GM23338 (cell line): ENCODE measurements around the gene PPFIA2. TPM values are rescaled to one million over a fixed set of nuclear protein-coding genes. Genes with fewer than 3 reads are reported as not detected.

Source experiments
- ATAC-seq: fragments of 200-7000 bp; cut with Tn5 transposase; 3 replicates; pipeline ENCODE4 v1.9.1; 2020
- DNase-seq: peaks from one replicate; pipeline ENCODE4 v3.0.0-alpha.2; 2015; ENCODE audit warnings: low spot score
- H2AFZ ChIP-seq: fragments of 200-600 bp; sonication (generic); 2 replicates; pipeline ENCODE4 v1.8.0; 2016; ENCODE audit warnings: antibody characterized with exemption, mild to moderate bottlenecking, moderate library complexity
- H3F3A ChIP-seq: fragments of 200-600 bp; sonication (generic); replicated peaks from 2 replicates; pipeline ENCODE4 v1.8.0; 2017; ENCODE audit warnings: antibody characterized with exemption, mixed run types, low read depth
- H3K27ac ChIP-seq: fragments of 200-600 bp; sonication (generic); 2 replicates; pipeline ENCODE4 v1.6.1; 2016; ENCODE audit warnings: low read depth
- H3K27me3 ChIP-seq: fragments of 200-600 bp; sonication (generic); 2 replicates; pipeline ENCODE4 v1.8.0; 2016; ENCODE audit warnings: mild to moderate bottlenecking, mixed run types, moderate library complexity; ENCODE audit not compliant: insufficient read depth
- H3K36me3 ChIP-seq: fragments of 200-600 bp; sonication (generic); 2 replicates; pipeline ENCODE4 v1.8.0; 2016; ENCODE audit warnings: mild to moderate bottlenecking; ENCODE audit not compliant: insufficient read depth
- H3K4me1 ChIP-seq: fragments of 200-600 bp; sonication (generic); 2 replicates; pipeline ENCODE4 v1.8.0; 2016; ENCODE audit warnings: mild to moderate bottlenecking, moderate library complexity; ENCODE audit not compliant: insufficient read depth
- H3K4me2 ChIP-seq: fragments of 200-600 bp; sonication (generic); 2 replicates; pipeline ENCODE4 v1.7.1; 2017; ENCODE audit warnings: mixed run types
- H3K4me3 ChIP-seq: fragments of 200-600 bp; sonication (generic); 2 replicates; pipeline ENCODE4 v1.6.1; 2016; ENCODE audit warnings: mixed run types
- H3K79me2 ChIP-seq: fragments of 200-600 bp; sonication (generic); replicated peaks from 2 replicates; pipeline ENCODE4 v1.8.0; 2017; ENCODE audit warnings: mild to moderate bottlenecking; ENCODE audit not compliant: insufficient read depth
- H3K9me2 ChIP-seq: fragments of 200-600 bp; sonication (generic); 2 replicates; pipeline ENCODE4 v1.8.0; 2017; ENCODE audit not compliant: insufficient read depth
- H4K20me1 ChIP-seq: fragments of 200-600 bp; sonication (generic); replicated peaks from 2 replicates; pipeline ENCODE4 v1.8.0; 2017; ENCODE audit warnings: mild to moderate bottlenecking; ENCODE audit not compliant: insufficient read depth
- H3K27ac Mint-ChIP-seq: 2 replicates; pipeline ENCODE4 v1.8.0; 2020; ENCODE audit warnings: inconsistent platforms, mild to moderate bottlenecking, moderate library complexity, mixed read lengths
- H3K27me3 Mint-ChIP-seq: 3 replicates; pipeline ENCODE4 v1.8.0; 2022; ENCODE audit warnings: low read depth, mild to moderate bottlenecking, moderate library complexity, mixed read lengths, inconsistent platforms; ENCODE audit not compliant: insufficient read depth, poor library complexity
- H3K36me3 Mint-ChIP-seq: 3 replicates; pipeline ENCODE4 v1.8.0; 2021; ENCODE audit warnings: low read depth, mild to moderate bottlenecking, inconsistent platforms, moderate library complexity, mixed read lengths
- H3K4me1 Mint-ChIP-seq: 3 replicates; pipeline ENCODE4 v1.8.0; 2020; ENCODE audit warnings: mild to moderate bottlenecking, inconsistent platforms, mixed read lengths
- H3K4me3 Mint-ChIP-seq: 3 replicates; pipeline ENCODE4 v1.8.0; 2021; ENCODE audit warnings: moderate library complexity, mild to moderate bottlenecking, inconsistent platforms, mixed read lengths
- H3K9me3 Mint-ChIP-seq: 3 replicates; pipeline ENCODE4 v1.8.0; 2020; ENCODE audit warnings: moderate library complexity, mild to moderate bottlenecking, inconsistent platforms, mixed read lengths
- CREB1 ChIP-seq: fragments of 250-450 bp; sonication (Bioruptor Pico); IDR thresholded peaks from 2 replicates; pipeline ENCODE4 v1.5.0; 2020; ENCODE audit warnings: low read depth, mild to moderate bottlenecking, moderate library complexity
- JUNB ChIP-seq: IDR thresholded peaks from one replicate; pipeline ENCODE4 v1.6.1; 2016; ENCODE audit warnings: antibody characterized with exemption; ENCODE audit not compliant: unreplicated experiment
- POLR2AphosphoS5 ChIP-seq: IDR thresholded peaks from 2 replicates; pipeline ENCODE4 v1.6.1; 2016; ENCODE audit warnings: antibody characterized with exemption, low read depth
- STAT1 ChIP-seq: IDR thresholded peaks from one replicate; pipeline ENCODE4 v1.6.1; 2016; ENCODE audit warnings: antibody characterized with exemption; ENCODE audit not compliant: unreplicated experiment
- ZNF114 ChIP-seq: fragments of 250-450 bp; sonication (Bioruptor Pico); IDR thresholded peaks from 2 replicates; pipeline ENCODE4 v1.5.0; 2020; ENCODE audit warnings: mild to moderate bottlenecking, moderate library complexity
- polyA plus RNA-seq: library from polyadenylated mRNA; unstranded; fragments of >200 nt; fragmentation: Nextera tagmentation; extraction: Ambion mirVana; gene quantifications from 2 replicates; pipeline ENCODE4 v1.2.1, GENCODE V29; 2016
- total RNA-seq: library from RNA; depleted of rRNA; stranded (reverse); fragments of >200 nt; shearing (Covaris generic); gene quantifications from 2 replicates; pipeline ENCODE4 v1.2.3, GENCODE V29; 2014
- TF ChIP-seq, protein P1 (sequence below): IDR thresholded peaks from one replicate; pipeline ENCODE4 v1.6.1; 2018; ENCODE audit warnings: antibody characterized with exemption; ENCODE audit not compliant: unreplicated experiment
- TF ChIP-seq, protein P2 (sequence below): fragments of 250-450 bp; sonication (Bioruptor Pico); IDR thresholded peaks from 2 replicates; pipeline ENCODE4 v1.5.0; 2020; ENCODE audit warnings: mild to moderate bottlenecking, moderate library complexity

PPFIA2 gene
- total and polyA plus RNA-seq, 2 experiments from 2014 or later: 5.4 to 7.2 TPM

DNA sequence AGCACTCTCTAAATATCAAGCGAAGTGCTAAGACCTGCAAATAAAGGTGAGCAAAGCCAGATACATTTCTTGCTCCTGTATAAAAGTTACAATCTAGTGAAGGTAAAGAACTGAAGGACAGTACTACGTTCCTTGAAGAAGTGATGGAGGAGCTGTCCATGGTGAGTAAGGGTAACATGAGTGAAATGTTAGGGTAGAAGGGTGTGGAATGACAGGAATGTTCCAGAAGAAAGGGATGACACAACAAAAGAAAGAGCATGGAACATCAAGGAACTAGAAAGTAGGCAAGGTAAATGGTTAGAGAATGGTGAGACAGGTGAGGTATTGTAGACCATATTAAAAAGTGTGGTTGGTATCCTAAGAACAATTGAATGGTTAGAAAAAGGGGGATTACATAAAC is 408.8 kb downstream of the PPFIA2 start:
- peak; percentile 88 for ATAC-seq
- Histone ChIP-seq H3K27ac (no peak overlapping the region), H3K4me1 (no peaks in the 10 kb centered on the region), H2AFZ (no peak overlapping the region), H3K27me3 (no peaks in the 10 kb centered on the region), H3K36me3 (no peaks in the 10 kb centered on the region), H3K79me2 (no peaks in the 10 kb centered on the region), H3F3A (no peaks in the 10 kb centered on the region), H4K20me1 (no peaks in the 10 kb centered on the region), H3K9me2 (no peaks in the 10 kb centered on the region), H3K4me3 (no peak overlapping the region), H3K4me2 (no peak overlapping the region)
- TF ChIP-seq, protein P1, sequence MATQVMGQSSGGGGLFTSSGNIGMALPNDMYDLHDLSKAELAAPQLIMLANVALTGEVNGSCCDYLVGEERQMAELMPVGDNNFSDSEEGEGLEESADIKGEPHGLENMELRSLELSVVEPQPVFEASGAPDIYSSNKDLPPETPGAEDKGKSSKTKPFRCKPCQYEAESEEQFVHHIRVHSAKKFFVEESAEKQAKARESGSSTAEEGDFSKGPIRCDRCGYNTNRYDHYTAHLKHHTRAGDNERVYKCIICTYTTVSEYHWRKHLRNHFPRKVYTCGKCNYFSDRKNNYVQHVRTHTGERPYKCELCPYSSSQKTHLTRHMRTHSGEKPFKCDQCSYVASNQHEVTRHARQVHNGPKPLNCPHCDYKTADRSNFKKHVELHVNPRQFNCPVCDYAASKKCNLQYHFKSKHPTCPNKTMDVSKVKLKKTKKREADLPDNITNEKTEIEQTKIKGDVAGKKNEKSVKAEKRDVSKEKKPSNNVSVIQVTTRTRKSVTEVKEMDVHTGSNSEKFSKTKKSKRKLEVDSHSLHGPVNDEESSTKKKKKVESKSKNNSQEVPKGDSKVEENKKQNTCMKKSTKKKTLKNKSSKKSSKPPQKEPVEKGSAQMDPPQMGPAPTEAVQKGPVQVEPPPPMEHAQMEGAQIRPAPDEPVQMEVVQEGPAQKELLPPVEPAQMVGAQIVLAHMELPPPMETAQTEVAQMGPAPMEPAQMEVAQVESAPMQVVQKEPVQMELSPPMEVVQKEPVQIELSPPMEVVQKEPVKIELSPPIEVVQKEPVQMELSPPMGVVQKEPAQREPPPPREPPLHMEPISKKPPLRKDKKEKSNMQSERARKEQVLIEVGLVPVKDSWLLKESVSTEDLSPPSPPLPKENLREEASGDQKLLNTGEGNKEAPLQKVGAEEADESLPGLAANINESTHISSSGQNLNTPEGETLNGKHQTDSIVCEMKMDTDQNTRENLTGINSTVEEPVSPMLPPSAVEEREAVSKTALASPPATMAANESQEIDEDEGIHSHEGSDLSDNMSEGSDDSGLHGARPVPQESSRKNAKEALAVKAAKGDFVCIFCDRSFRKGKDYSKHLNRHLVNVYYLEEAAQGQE: peak; percentile 87
- TF ChIP-seq POLR2AphosphoS5: no peak
- TF ChIP-seq STAT1: no peak
- no peak for TF ChIP-seq JUNB
- TF ChIP-seq, protein P2, sequence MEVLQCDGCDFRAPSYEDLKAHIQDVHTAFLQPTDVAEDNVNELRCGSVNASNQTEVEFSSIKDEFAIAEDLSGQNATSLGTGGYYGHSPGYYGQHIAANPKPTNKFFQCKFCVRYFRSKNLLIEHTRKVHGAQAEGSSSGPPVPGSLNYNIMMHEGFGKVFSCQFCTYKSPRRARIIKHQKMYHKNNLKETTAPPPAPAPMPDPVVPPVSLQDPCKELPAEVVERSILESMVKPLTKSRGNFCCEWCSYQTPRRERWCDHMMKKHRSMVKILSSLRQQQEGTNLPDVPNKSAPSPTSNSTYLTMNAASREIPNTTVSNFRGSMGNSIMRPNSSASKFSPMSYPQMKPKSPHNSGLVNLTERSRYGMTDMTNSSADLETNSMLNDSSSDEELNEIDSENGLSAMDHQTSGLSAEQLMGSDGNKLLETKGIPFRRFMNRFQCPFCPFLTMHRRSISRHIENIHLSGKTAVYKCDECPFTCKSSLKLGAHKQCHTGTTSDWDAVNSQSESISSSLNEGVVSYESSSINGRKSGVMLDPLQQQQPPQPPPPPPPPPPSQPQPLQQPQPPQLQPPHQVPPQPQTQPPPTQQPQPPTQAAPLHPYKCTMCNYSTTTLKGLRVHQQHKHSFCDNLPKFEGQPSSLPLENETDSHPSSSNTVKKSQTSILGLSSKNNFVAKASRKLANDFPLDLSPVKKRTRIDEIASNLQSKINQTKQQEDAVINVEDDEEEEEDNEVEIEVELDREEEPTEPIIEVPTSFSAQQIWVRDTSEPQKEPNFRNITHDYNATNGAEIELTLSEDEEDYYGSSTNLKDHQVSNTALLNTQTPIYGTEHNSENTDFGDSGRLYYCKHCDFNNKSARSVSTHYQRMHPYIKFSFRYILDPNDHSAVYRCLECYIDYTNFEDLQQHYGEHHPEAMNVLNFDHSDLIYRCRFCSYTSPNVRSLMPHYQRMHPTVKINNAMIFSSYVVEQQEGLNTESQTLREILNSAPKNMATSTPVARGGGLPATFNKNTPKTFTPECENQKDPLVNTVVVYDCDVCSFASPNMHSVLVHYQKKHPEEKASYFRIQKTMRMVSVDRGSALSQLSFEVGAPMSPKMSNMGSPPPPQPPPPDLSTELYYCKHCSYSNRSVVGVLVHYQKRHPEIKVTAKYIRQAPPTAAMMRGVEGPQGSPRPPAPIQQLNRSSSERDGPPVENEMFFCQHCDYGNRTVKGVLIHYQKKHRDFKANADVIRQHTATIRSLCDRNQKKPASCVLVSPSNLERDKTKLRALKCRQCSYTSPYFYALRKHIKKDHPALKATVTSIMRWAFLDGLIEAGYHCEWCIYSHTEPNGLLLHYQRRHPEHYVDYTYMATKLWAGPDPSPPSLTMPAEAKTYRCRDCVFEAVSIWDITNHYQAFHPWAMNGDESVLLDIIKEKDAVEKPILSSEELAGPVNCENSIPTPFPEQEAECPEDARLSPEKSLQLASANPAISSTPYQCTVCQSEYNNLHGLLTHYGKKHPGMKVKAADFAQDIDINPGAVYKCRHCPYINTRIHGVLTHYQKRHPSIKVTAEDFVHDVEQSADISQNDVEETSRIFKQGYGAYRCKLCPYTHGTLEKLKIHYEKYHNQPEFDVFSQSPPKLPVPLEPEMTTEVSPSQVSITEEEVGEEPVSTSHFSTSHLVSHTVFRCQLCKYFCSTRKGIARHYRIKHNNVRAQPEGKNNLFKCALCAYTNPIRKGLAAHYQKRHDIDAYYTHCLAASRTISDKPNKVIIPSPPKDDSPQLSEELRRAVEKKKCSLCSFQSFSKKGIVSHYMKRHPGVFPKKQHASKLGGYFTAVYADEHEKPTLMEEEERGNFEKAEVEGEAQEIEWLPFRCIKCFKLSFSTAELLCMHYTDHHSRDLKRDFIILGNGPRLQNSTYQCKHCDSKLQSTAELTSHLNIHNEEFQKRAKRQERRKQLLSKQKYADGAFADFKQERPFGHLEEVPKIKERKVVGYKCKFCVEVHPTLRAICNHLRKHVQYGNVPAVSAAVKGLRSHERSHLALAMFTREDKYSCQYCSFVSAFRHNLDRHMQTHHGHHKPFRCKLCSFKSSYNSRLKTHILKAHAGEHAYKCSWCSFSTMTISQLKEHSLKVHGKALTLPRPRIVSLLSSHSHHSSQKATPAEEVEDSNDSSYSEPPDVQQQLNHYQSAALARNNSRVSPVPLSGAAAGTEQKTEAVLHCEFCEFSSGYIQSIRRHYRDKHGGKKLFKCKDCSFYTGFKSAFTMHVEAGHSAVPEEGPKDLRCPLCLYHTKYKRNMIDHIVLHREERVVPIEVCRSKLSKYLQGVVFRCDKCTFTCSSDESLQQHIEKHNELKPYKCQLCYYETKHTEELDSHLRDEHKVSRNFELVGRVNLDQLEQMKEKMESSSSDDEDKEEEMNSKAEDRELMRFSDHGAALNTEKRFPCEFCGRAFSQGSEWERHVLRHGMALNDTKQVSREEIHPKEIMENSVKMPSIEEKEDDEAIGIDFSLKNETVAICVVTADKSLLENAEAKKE: peak; percentile 81; the same call in 1 of the 2 replicates
- TF ChIP-seq CREB1 (CRISPR knock-in tag): 0 out of 2 replicates have a peak, but pooled peaks have one; percentile 33
- TF ChIP-seq ZNF114 (CRISPR knock-in tag): 0 out of 2 replicates have a peak, but pooled peaks have one; percentile 60
- H3K27me3 Mint-ChIP-seq: no peaks in the 10 kb centered on the region
- no peaks in the 10 kb centered on the region for H3K36me3 Mint-ChIP-seq
- H3K4me3 Mint-ChIP-seq: no peak overlapping the region
- H3K27ac Mint-ChIP-seq: no peak overlapping the region
- DNase-seq: peak; percentile 83
- H3K4me1 Mint-ChIP-seq: peaks cover 4% of the 10 kb centered on the region; the same call in 1 of the 3 replicates
- H3K9me3 Mint-ChIP-seq: no peaks in the 10 kb centered on the region
